HepG2 (cell line): ENCODE measurements around the gene MBD4. TPM values are rescaled to one million over a fixed set of nuclear protein-coding genes. Genes with fewer than 3 reads are reported as not detected.

ENCODE experiments used
- ATAC-seq: fragments of 200-7000 bp; cut with Tn5 transposase; 3 replicates; pipeline ENCODE4 v1.9.1; 2020; ENCODE audit warnings: mild to moderate bottlenecking, moderate library complexity
- BruUV-seq: library from RNA; stranded (reverse); fragments of 400-500 nt; replicated peaks from 2 replicates; lab custom pipeline; 2021; lab: Mats Ljungman, UMichigan
- CTCF ChIA-PET: fragments of 300-600 bp; formaldehyde crosslinking; extraction: SDS; loops from one replicate; lab custom pipeline; 2021; ENCODE audit warnings: low total read pairs, inconsistent platforms, low intra/inter-chr PET ratio; lab: Yijun Ruan, JAX
- POLR2A ChIA-PET: fragments of 350-600 bp; sonication (Branson Sonifier 250); formaldehyde crosslinking; loops from one replicate; lab custom pipeline; 2020; ENCODE audit warnings: antibody characterized with exemption, inconsistent platforms; lab: Yijun Ruan, JAX
- DNase-seq: peaks from one replicate; pipeline ENCODE4 v3.0.0-alpha.2; 2015; ENCODE audit warnings: low spot score
- FAIRE-seq: peaks from 3 replicates; lab custom pipeline; 2011; peaks lifted over from hg19 to GRCh38; lab: Jason Lieb, UNC
- H2AFZ ChIP-seq: one replicate; pipeline ENCODE4 v1.6.1; 2011; ENCODE audit warnings: low read length, inconsistent platforms
- H3K27ac ChIP-seq: fragments of 300-600 bp; 3 replicates; pipeline ENCODE4 v1.8.0; 2011; ENCODE audit warnings: mixed run types, mild to moderate bottlenecking, mixed read lengths, low read length, inconsistent platforms; ENCODE audit not compliant: insufficient read depth; ENCODE audit errors: extremely low read length
- H3K27me3 ChIP-seq, 2 experiments: fragments of 200-600 bp in 1 of 2; 2 replicates in 1 of 2; 3 replicates in 1 of 2; pipeline versions ENCODE4 v1.6.0 to v1.8.0; 2011; ENCODE audit warnings: low read length in 2 of 2, mild to moderate bottlenecking in 2 of 2, moderate library complexity in 2 of 2, inconsistent platforms in 1 of 2; ENCODE audit not compliant: insufficient read depth in 2 of 2, control insufficient read depth in 1 of 2
- H3K36me3 ChIP-seq, 2 experiments: fragments of 200-600 bp in 1 of 2; replicated peaks in 1 of 2; 2 replicates in 1 of 2; 3 replicates in 1 of 2; pipeline versions ENCODE4 v1.5.1 to v1.8.0; 2011; ENCODE audit warnings: low read length in 2 of 2, inconsistent platforms in 1 of 2; ENCODE audit not compliant: insufficient read depth in 2 of 2, control insufficient read depth in 1 of 2
- H3K4me1 ChIP-seq: 2 replicates; pipeline ENCODE4 v1.5.1; 2012; ENCODE audit warnings: low read length, inconsistent platforms; ENCODE audit not compliant: insufficient read depth
- H3K4me2 ChIP-seq: 2 replicates; pipeline ENCODE4 v1.6.0; 2011; ENCODE audit warnings: low read depth, low read length, inconsistent platforms
- H3K4me3 ChIP-seq, 3 experiments: fragments of 200-600 bp in 1 of 3; sonication (generic), shearing (Covaris generic) in 1 of 3; replicated peaks in 1 of 3; 2 replicates each; pipeline ENCODE4 v1.5.1; 2011 to 2016; ENCODE audit warnings: low read length in 3 of 3, inconsistent platforms in 2 of 3, low read depth in 2 of 3, mild to moderate bottlenecking in 2 of 3, control low read depth in 1 of 3, mixed read lengths in 1 of 3; ENCODE audit not compliant: insufficient read depth in 1 of 3
- H3K79me2 ChIP-seq: one replicate; pipeline ENCODE4 v1.6.1; 2011; ENCODE audit warnings: low read length, inconsistent platforms; ENCODE audit not compliant: insufficient read depth
- H3K9ac ChIP-seq: 2 replicates; pipeline ENCODE4 v1.6.0; 2011; ENCODE audit warnings: mild to moderate bottlenecking, low read depth, low read length, inconsistent platforms; ENCODE audit not compliant: insufficient read depth
- H3K9me3 ChIP-seq: 2 replicates; pipeline ENCODE4 v1.5.1; 2012; ENCODE audit warnings: mild to moderate bottlenecking, low read length
- H4K20me1 ChIP-seq: 2 replicates; pipeline ENCODE4 v1.6.0; 2011; ENCODE audit warnings: inconsistent platforms, mild to moderate bottlenecking, low read length, moderate library complexity; ENCODE audit not compliant: insufficient read depth
- ATF2 ChIP-seq: sonication (generic); formaldehyde crosslinking; IDR thresholded peaks from 2 replicates; pipeline ENCODE4 v1.4.0; 2020; ENCODE audit warnings: missing genetic modification reagents
- ELF4 ChIP-seq: sonication (generic); formaldehyde crosslinking; IDR thresholded peaks from 2 replicates; pipeline ENCODE4 v1.5.0; 2020; ENCODE audit warnings: missing genetic modification reagents, mild to moderate bottlenecking, moderate library complexity, borderline replicate concordance
- IKZF1 ChIP-seq: fragments of 450-650 bp; IDR thresholded peaks from 2 replicates; pipeline ENCODE4 v1.7.1; 2016
- JUND ChIP-seq: sonication (generic); formaldehyde crosslinking; IDR thresholded peaks from 2 replicates; pipeline ENCODE4 v1.8.0; 2022; ENCODE audit warnings: mild to moderate bottlenecking, missing genetic modification reagents
- KDM6A ChIP-seq: IDR thresholded peaks from 2 replicates; pipeline ENCODE4 v1.6.1; 2016; ENCODE audit warnings: low read depth
- MTA1 ChIP-seq: sonication (generic); formaldehyde crosslinking; IDR thresholded peaks from 2 replicates; pipeline ENCODE4 v1.4.0; 2020; ENCODE audit warnings: missing genetic modification reagents, mild to moderate bottlenecking, borderline replicate concordance
- NFE2L2 ChIP-seq: fragments of 150-350 bp; IDR thresholded peaks from 2 replicates; pipeline ENCODE4 v1.6.1; 2014; ENCODE audit warnings: low read length
- NONO ChIP-seq, 2 experiments: fragments of 450-650 bp in 1 of 2; sonication (generic) in 1 of 2; formaldehyde crosslinking in 1 of 2; IDR thresholded peaks in 1 of 2; conservative IDR thresholded peaks in 1 of 2; 2 replicates each; pipeline versions ENCODE4 v1.6.1 to v1.8.0; 2017 to 2022; ENCODE audit warnings: mild to moderate bottlenecking in 1 of 2, missing genetic modification reagents in 1 of 2, moderate library complexity in 1 of 2
- PBX3 ChIP-seq: sonication (generic); formaldehyde crosslinking; IDR thresholded peaks from 2 replicates; pipeline ENCODE4 v1.8.1; 2023; ENCODE audit warnings: missing genetic modification reagents, inconsistent platforms, borderline replicate concordance
- PHB2 ChIP-seq: fragments of 450-650 bp; IDR thresholded peaks from 2 replicates; pipeline ENCODE4 v1.6.1; 2018; ENCODE audit not compliant: partially characterized antibody
- RXRA ChIP-seq: sonication (generic); formaldehyde crosslinking; IDR thresholded peaks from 2 replicates; pipeline ENCODE4 v1.5.1; 2020; ENCODE audit warnings: missing genetic modification reagents
- SOX5 ChIP-seq: IDR thresholded peaks from 2 replicates; pipeline ENCODE4 v1.6.1; 2016; ENCODE audit warnings: borderline replicate concordance
- STAG1 ChIP-seq: sonication (generic); formaldehyde crosslinking; IDR thresholded peaks from 2 replicates; pipeline ENCODE4 v1.4.0; 2020; ENCODE audit warnings: missing genetic modification reagents
- TBP ChIP-seq: sonication (generic); formaldehyde crosslinking; IDR thresholded peaks from 2 replicates; pipeline ENCODE4 v1.5.0; 2020; ENCODE audit warnings: missing genetic modification reagents
- ZNF101 ChIP-seq: sonication (generic); formaldehyde crosslinking; IDR thresholded peaks from 2 replicates; pipeline ENCODE4 v1.4.0; 2020; ENCODE audit warnings: mild to moderate bottlenecking, low read depth, missing genetic modification reagents, borderline replicate concordance
- ZNF431 ChIP-seq: sonication (generic); formaldehyde crosslinking; IDR thresholded peaks from 2 replicates; pipeline ENCODE4 v1.9.0; 2022; ENCODE audit warnings: missing genetic modification reagents, low read depth, mild to moderate bottlenecking, borderline replicate concordance
- ZNF781 ChIP-seq: sonication (generic); formaldehyde crosslinking; IDR thresholded peaks from 2 replicates; pipeline ENCODE4 v1.5.1; 2020; ENCODE audit warnings: borderline replicate concordance, mild to moderate bottlenecking, missing genetic modification reagents; ENCODE audit errors: not compliant biosample characterization
- ZXDC ChIP-seq: sonication (generic); formaldehyde crosslinking; IDR thresholded peaks from 2 replicates; pipeline ENCODE4 v1.5.0; 2020; ENCODE audit warnings: mild to moderate bottlenecking, missing genetic modification reagents
- WGBS: methylation state at CpG from one replicate; pipeline ENCODE4 v1.1.6; 2017; ENCODE audit warnings: low lambda C conversion rate; 5-methylcytosine and 5-hydroxymethylcytosine counted together
- in situ Hi-C: cut with HindIII; loops from 2 replicates; pipeline ENCODE4 v1.10.0; 2017; ENCODE audit warnings: low pct_unique_long_range_greater_than_20kb; ENCODE audit not compliant: extremely low pct_ligation_motif_present
- intact Hi-C: fragments of 100-400 bp; cut with micrococcal nuclease; formaldehyde crosslinking; loops from one replicate; pipeline ENCODE4 v1.10.0; 2022; ENCODE audit not compliant: unreplicated experiment
- polyA plus RNA-seq, 8 experiments: library from polyadenylated mRNA; depleted of rRNA in 3 of 8; stranded (reverse) in 7 of 8; unstranded in 1 of 8; fragments of >200 nt; fragmentation: Illumina TruSeq in 4 of 8; extraction: Trizol in 4 of 8; gene quantifications; 2 replicates each; pipeline versions ENCODE4 v1.2.1 to v1.2.3, GENCODE V29; 2011 to 2016; ENCODE audit warnings: low read depth in 4 of 8, missing spikeins in 1 of 8, mixed read lengths in 1 of 8; ENCODE audit not compliant: insufficient read depth in 1 of 8
- total RNA-seq, 5 experiments: library from RNA; depleted of rRNA; stranded (reverse); fragments of >200 nt; fragmentation: Illumina TruSeq; extraction: Trizol; gene quantifications; 2 replicates each; pipeline ENCODE4 v1.2.3, GENCODE V29; 2016; ENCODE audit warnings: low read depth in 1 of 5

The MBD4 gene
- total and polyA plus RNA-seq, 2 of the 13 experiments (the other 11 are each of a cell fraction or from before 2014, with no cell fraction given): 14.9 to 25.3 TPM

- no peak for TF ChIP-seq ZXDC
- TF ChIP-seq ZNF101 (CRISPR knock-in tag): no peak
- no peak for TF ChIP-seq IKZF1
- TF ChIP-seq ZNF431 (CRISPR knock-in tag): no peak
- TF ChIP-seq JUND (CRISPR knock-in tag): no peak
- TF ChIP-seq KDM6A (CRISPR knock-in tag): no peak
- peak; percentile 63; the same call in 1 of the 2 replicates for TF ChIP-seq SOX5 (CRISPR knock-in tag)
Observed at GRCh38 chr3:129415830-129416229, 23.9 kb downstream of the MBD4 start (continued).

GRCh38 chr3:129415378-129415777 lies 24.4 kb downstream of the MBD4 start:
- CTCF ChIA-PET: no interaction called here
- H4K20me1 ChIP-seq: no peaks in the 10 kb centered on the region
- FAIRE-seq: no peak
- TF ChIP-seq ATF2 (CRISPR knock-in tag) (no peak), ZNF781 (CRISPR knock-in tag) (no peak), PHB2 (no peak), NONO (IDR thresholded peaks at IDR 0.05) (no peak), NONO (CRISPR knock-in tag; conservative IDR thresholded peaks at IDR 0.05) (no peak), STAG1 (CRISPR knock-in tag) (no peak), NFE2L2 (no peak), ELF4 (CRISPR knock-in tag) (no peak), RXRA (CRISPR knock-in tag) (peak; percentile 34; the same call in 1 of the 2 replicates), TBP (CRISPR knock-in tag) (no peak), PBX3 (CRISPR knock-in tag) (no peak), MTA1 (CRISPR knock-in tag) (no peak)

More at GRCh38 chr3:129415378-129415777, 24.4 kb downstream of the MBD4 start:
- POLR2A ChIA-PET: no interaction called here
- Histone ChIP-seq H3K27me3 (no peaks in the 10 kb centered on the region), H3K27ac (peak overlapping the region; percentile 39), H3K79me2 (no peaks in the 10 kb centered on the region), H3K4me1 (peaks cover 75% of the 10 kb centered on the region), H3K4me3 (no peak overlapping the region), H2AFZ (no peak overlapping the region), H3K9me3 (no peaks in the 10 kb centered on the region), H3K4me2 (peak overlapping the region; percentile 28), H3K36me3 (no peaks in the 10 kb centered on the region), H3K9ac (no peak overlapping the region)
- BruUV-seq: no TSS peak
- 49% methylated on average over 3 of the region's 3 CpGs for WGBS
- DNase-seq (no peak), ATAC-seq (no peak)
- intact Hi-C loops: loop anchor here (5.0 kb wide), 1 partner anchor 458 kb away; no protein-coding TSS in a partner anchor
- in situ Hi-C loops: no loop called here
